Activated CD8-positive, alpha-beta memory T cell treated with anti-CD3 and anti-CD28 coated beads, Interleukin-2, amount 50 U/mL, for 4 hours (primary cell): Measurements from ENCODE around the gene TENT4B.
A peak's percentile ranks its signal among the peaks of the same experiment; 100 is the strongest.

Experiments used
- DNase-seq: peaks from one replicate; pipeline ENCODE4 v3.0.0-alpha.2; 2020

TENT4B gene

GRCh38 chr16:50273382-50273690, 120.2 kb downstream of the TENT4B start:
- no peak for DNase-seq

- DNase-seq, result no peak
These were observed 120.8 kb downstream of the TENT4B start for GRCh38 chr16:50273888-50274325.

GRCh38 chr16:50274326-50275097, 121.4 kb downstream of the TENT4B start:
- DNase-seq, result peak; percentile 57

GRCh38 chr16:50275098-50275415, 122.0 kb downstream of the TENT4B start:
- no peak for DNase-seq

DNA sequence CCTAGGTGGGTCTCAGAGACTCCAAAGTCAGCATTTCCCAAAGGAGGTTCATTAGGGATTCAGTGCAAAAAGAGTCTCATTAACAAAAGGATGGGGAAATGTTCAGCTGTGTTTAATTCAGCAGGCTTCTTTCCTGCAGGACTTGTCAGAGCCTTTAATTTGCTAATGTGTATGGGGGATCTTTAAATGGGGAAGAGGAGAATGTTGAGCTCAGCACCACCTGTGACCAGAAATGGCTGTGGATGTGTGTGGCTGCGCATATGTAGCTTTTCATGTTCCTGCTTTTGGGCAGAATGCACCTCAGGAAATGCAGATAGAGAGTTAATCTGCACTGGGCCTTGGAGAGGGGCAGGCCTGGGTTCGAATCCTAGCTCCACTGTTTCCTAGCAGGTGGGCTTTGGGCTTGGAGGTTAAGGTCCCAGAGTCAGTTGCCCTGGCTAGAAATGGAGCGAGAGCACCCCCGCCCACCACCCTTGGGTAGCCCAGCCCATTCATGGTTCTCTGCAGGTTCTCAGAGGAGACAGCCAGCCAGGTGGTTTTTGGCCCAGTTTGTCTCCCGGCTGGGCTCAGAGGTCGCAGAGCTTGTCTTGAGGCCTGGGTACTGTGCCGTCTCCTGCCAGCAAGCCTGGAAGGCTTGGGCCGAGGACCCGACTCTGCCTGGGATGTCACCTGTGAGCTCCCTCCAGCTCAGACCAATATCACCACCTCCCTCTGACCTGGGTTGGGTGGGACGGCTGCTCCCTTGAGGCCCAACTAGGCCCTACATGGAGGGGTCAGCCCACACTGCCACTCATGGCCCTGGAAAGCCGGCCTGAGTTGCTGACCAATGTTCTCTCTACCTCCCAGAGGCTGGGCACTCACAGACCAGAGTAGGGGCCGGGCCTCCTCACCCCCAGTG, 122.6 kb downstream of the TENT4B start:
- DNase-seq, result no peak

DNA sequence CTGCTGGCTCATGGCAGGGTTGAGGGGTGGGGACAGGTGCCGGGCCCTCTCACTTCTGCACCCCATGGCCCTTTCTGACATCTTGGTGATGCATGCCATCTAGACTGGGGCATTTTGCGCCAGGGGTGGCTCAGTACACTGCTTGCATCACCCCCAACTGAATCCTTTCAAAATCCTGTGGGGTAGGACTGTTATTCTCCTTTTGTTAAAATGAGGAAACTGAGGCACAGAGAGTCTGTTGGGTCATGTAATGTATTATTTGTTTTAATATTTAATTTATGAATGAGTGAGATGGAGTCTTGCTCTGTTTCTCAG, 123.2 kb downstream of the TENT4B start:
- DNase-seq, result no peak

- no peak for DNase-seq
These were observed 123.9 kb downstream of the TENT4B start for GRCh38 chr16:50276801-50277555.

DNA sequence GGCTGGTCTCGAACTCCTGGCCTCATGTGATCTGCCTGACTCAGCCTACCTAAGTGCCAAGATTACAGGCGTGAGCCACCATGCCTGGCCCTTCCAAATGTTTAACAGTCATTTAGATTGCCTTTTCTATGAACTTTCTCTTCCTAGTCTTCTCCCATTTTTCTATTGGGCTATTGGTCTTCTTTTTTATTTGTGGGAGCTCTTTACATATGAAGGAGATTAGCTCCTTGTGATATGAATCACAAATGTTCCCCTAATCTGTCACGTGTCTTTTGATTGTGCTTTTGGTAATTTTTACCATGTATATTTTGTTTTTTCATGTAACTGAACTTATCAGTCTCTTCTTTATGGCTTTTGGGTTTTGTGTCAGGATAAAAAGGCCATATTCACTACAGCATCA, 125.1 kb downstream of the TENT4B start:
- no peak for DNase-seq

DNA sequence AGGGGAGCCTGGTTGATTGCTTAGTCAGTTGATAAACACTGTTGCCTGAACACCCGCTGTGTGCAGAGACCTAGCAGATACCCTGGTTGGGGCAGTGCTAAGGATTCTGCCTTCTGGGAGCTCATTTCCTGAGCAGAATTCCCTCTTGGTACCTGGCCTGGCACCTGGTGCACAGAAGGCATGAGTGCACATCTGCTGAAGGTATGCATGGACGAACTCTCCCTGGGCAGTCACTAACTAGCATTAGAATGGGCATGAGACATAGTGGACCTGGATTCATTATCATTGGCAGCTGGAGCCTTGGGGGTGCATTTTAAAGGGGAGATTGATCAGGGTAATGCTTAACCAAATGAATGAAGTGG, 126.4 kb downstream of the TENT4B start:
- DNase-seq, result no peak

DNA sequence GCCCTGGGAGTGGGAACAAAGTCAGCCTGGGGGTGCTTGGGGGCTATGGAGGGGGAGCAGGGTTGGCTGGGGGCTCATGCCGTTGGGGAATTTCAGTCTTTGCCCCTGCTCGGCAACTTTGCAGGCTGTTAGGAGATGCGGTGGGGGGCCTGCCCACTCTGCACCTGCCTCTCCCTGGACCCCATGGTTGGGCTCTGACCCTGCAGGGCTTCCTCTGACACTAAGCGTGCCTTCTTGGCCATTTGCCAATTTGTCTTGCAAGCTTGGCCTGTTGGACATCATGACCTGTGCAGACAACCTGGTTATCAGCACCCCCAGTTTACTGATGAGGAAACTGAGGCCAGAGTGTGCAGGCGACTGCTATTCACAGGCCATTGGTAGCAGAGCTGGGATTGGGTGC, 127.8 kb downstream of the TENT4B start:
- no peak for DNase-seq
